GM21447 (cell line): Measurements from ENCODE around the gene TNFRSF4.
"Not testable (repeated sequence)": the region's sequence is repeated elsewhere in the genome, so short reads cannot be mapped to it uniquely, and the experiment has no call there.

Source experiments
- ATAC-seq: cut with Tn5 transposase; IDR thresholded peaks from one replicate; pipeline ENCODE4 v1.9.1; 2021; ENCODE audit not compliant: unreplicated experiment

The TNFRSF4 gene

DNA sequence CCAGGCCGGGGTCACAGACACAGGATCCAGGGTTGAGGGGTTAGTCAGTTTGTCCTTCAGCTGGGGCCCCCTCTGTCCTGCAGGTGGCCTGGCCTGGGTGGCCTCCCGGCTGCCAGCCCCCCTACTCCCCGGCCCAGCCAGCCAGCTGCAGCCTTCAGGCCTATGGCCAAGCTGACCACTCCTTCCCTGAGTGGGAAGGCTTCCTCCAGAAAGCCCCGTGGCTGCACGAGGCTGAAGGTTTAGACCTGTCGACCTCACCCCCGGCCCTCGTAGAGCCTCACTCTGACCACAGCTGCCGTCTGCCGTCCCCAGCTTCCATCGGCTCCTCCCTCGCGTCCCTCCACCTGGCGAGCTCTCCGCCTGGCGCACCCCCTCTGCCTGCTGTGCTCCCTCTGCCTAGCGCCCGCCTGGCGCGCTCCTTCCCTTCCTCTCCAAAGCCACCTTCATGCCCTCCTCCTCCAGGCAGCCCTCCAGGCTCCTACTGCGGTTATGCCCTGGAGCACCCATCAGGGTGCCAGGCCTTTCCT lies 30.7 kb downstream of the TNFRSF4 start:
- ATAC-seq, result no peak

DNA sequence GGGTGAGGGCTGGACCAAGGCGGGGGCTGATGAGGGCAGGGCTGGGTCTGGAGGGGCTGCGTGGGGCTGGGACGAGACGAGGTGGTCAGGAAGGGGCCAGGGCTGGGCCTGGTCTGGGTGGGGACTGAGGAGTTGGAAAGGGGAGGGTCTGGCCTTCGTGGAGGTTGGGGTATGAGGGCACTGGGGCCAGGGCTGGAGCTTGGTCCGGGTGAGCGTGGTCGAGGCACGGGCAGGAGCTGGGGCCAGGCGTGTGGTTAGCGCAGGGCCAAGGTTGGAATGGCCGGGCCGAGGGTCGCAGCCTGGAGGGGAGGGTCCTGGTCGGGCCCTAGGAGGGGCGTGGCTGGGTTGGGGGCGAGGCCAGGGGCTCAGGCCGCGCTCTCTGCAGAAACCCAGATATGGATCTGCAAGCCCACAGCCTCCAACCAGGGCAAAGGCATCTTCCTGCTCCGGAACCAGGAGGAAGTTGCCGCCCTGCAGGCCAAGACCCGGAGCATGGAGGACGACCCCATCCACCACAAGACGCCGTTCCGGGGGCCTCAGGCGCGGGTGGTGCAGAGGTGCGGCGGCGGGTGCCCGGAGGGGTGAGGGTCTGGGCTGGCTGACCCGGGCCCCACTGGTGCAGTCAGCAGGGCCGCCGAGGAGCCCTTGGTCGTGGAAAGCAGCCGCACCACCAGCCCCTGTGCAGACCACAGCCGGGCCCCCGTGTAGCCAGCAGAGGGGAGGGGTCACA lies 31.3 kb downstream of the TNFRSF4 start:
- ATAC-seq, result no peak

DNA sequence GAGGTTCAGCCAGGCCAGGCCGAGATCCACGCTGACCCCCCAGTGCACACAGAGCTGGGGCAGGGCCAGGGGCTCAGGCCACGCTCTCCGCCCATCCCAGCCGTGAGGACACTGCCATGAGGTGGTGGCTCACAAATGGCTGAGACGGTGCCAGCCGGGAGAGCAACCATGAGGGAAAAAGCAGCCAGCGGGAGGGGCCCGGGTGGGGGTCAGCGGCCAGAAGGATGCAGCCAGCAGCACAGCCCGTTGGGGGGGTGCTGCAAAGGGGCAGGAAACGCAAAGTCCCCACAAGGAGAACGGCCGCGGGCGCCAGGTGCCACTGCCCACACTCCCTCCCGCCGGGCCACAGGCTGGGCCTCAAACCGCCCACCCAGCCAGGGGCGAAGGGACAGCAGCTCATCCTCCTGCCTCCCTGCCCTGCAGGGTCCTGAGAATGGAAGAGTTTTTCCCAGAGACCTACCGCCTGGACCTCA lies 32.0 kb downstream of the TNFRSF4 start:
- ATAC-seq, result no peak

DNA sequence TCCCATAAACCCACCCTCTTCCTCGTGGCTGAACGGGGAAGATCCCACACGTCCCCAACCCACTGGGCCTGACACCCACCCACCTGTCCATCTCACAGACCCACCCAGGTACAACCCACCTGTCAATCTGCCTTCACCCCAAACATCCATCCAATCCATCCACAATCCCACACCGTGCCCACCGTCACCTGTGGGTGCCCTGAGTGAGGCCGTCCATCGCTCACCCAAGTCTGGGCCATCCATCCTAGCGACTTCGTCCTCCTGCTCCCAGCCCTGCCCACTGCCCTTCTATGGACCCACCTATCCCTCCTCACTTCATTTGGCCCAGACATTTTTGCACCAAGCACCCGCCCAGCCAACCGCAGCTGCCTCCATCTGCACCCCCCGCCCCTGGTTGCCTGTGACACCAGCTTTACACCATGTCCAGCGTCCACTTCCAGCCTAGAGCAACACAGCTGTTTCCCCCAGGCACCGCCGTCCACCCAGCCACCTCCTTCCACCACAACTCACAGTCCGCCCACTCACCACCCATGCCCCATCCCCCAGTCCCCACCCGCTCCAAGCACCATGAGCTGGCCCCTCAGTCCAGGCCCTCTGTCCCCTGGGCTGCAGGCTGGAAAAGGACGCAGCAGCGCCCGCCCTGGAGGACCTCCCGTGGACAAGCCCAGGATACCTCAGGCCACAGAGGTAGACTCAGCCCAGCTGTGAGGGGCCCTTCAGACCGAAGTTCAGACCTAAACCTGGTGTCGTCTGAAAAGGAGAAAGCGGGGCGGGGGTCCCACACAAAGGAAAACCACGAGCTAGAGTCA lies 32.6 kb downstream of the TNFRSF4 start:
- ATAC-seq, result no peak

DNA sequence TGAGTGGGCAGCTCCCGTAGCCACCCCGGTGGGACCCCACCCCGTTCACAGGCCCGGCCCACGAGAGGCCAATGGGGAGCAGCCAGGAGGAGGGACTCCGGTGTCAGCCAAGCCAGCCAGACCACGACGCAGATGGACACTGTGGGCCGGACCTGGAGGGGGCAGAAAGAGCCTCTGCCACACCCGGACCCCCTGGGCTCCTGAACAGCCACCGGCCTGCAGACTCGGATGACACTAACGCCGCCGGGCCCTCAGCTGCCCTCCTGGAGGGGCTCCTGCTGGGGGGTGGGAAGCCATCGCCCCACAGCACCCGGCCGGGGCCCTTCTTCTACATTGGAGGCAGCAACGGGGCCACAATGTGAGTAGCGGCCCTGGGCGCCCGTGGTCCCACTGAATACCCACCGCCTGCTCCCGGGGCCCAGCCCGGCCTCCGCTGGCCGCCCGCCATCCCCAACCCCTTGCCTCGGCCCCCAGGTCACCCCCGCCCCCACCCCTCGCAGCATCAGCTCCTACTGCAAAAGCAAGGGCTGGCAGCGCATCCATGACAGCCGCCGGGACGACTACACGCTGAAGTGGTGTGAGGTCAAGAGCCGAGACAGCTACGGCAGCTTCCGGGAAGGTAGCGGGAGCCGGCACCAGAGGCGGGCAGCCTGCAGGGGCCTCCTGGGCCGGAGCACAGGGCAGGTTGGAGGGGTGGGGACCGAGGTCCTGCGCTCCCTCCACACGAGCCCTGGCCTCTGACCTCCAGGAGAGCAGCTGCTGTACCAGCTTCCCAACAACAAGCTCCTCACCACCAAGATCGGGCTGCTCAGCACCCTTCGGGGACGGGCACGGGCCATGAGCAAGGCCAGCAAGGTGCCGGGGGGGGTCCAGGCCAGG lies 33.7 kb downstream of the TNFRSF4 start:
- ATAC-seq, result no peak

DNA sequence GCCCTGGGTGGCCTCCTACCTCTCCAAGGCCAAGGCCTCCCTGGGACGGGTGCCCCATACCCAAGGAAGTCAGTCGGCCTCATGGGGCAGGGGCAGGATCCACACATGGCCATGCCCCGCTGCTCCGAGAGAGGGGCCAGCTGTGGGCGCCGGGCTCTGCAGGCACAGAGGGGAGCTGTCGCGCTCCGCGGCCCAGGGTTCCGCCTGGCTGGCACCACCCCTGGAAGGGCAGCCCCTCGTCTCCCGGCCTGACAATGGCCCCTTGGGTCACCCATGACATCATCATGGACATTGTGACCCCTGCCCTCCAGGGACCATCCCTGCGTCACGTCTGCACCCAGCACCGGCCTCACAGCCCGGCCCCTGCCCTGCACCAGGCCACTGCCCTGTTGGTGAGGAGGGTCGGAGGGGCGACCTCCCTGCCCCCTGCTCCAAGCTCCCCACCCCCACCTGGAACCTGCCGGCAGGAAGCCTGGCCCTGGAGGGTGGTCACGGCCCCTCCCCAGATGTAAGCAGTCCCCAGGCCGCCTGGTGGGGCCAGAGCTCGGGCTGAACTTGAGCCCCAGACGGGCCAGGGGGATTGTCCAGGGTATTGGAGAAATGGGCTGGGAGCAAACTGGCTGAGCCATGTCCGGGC lies 34.5 kb downstream of the TNFRSF4 start:
- no peak for ATAC-seq

DNA sequence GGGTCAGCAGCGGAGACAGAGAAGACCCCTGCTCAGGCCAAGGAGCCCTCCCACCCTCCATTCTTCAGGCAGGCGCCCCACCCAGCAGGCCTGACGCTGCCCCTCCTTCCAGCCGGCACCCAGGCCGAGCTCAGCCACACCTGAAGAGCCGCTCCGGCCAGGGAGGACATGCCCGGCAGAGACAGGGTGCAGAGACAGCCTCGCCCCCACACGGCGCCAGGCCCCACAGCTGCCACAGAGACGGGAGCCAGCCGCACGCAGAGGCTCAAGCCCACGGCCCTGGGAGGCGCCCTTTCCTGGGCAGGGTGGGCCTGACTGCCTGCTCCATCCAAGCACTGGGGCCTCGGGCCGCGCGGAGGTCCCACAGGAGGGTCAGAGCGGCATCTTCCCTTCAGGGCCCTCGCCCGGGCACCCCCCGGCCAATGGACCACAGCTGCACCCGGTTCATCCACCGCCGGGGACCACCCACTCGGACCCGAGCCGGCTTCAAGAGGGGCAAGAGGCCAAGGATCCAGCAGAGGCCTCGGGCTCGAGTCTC lies 35.1 kb downstream of the TNFRSF4 start:
- no peak for ATAC-seq

DNA sequence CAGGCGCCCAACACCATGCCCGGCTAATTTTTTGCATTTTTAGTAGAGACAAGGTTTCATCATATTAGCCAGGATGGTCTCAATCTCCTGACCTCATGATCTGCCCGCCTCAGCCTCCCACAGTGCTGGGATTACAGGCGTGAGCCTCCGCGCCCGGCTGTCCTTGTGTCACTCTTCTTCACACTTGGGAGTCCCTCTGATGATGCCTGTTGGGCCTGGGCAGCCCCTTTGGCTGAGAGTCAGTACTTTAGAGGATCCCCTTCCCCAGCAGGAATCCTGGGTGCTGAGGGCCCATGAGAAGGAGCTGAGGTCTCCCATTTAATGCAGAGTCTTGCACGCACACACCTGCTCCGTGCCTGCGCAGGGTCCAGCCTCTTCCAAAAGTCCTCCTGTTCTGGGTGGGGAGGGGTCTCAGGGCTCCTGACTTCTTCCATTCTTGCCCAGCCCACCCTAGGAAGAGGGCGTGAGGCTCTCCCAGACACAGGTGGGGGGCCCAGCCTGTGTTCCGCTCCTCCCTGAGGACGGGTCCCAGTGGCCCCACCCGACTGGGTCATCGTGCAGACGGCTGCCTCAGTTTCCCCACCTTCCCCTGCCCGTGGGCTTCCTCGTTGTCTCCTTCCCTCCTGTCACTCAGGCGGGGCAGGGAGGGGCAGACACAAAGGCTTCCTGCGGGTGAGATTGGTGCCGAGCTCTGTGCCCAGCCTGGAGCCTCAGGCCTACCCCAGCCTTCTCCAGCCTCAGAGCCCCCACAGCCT lies 36.3 kb downstream of the TNFRSF4 start:
- ATAC-seq, result no peak

DNA sequence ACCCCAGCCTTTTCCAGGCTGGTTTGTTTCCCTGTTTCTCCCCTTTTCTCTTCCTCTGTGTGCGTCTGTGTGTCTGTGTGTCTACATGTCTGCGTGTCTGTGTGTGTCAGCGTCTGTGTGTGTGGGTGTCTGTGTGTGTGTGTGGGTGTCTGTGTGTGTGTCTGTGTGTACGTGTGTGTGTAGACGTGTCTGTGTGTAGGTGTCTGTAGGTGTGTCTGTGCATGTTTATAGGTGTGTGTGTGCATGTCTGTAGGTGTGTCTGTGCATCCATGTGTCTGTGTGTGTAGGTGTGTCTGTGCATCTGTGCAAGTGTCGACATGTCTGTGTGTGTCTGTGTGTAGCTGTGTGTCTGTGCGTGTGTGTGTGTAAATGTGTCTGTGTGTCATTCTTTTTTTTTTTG lies 37.0 kb downstream of the TNFRSF4 start:
- no peak for ATAC-seq

DNA sequence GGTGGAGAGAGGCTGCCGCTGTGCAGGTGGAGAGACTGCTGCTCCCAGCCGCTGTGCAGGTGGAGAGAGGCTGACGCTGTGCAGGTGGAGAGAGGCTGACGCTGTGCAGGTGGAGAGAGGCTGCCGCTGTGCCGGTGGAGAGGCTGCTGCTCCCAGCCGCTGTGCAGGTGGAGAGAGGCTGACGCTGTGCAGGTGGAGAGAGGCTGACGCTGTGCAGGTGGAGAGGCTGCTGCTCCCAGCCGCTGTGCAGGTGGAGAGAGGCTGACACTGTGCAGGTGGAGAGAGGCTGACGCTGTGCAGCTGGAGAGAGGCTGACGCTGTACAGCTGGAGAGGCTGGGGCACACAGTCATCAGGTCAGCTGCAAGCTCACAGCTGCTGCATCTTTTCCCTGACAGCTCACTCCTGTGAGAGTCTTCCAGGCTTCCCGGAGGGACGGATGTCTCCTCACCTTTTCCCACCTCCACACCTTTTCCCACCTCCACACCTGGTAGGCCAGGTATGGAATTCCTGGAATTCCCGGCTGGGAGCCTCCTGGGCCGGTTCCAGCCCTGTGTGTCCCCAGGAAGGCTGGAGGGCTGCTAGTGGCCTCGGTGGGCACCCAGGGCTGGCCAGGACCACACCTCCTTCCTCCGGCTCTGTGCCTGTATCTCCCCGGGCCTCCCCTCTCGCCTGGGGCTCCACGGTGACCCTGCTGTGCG lies 37.7 kb downstream of the TNFRSF4 start:
- ATAC-seq, result not testable (repeated sequence)

DNA sequence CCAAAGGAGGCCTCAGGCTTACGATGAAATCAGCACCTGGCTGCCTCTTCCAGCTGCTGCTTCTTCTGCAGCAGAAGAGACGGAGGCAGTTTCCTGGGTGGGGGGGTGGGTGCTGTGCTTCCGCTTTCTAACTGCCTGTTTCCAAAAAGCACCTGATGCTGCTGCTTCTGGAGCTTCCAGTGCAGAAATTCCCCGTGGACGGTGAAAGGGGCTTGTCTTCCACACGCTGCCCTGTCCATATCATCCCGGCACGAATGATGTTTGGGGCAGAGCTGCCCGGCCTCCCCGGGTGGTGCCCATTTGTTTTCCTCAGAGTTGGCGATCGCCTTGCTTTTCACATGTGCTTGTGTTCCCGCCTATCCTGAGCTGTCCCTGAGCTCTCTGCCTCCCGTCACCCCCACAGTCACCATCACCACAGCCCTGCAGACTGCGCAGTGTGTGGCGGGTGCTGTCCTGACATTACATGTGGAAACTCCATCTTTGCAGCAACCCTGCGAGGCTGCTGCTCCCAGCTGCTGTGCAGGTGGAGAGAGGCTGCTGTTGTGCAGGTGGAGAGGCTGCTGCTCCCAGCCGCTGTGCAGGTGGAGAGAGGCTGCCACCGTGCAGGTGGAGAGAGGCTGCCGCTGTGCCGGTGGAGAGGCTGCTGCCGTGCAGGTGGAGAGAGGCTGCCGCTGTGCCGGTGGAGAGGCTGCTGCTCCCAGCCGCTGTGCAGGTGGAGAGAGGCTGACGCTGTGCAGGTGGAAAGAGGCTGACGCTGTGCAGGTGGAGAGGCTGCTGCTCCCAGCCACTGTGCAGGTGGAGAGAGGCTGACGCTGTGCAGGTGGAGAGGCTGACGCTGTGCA lies 38.5 kb downstream of the TNFRSF4 start:
- no peak for ATAC-seq

DNA sequence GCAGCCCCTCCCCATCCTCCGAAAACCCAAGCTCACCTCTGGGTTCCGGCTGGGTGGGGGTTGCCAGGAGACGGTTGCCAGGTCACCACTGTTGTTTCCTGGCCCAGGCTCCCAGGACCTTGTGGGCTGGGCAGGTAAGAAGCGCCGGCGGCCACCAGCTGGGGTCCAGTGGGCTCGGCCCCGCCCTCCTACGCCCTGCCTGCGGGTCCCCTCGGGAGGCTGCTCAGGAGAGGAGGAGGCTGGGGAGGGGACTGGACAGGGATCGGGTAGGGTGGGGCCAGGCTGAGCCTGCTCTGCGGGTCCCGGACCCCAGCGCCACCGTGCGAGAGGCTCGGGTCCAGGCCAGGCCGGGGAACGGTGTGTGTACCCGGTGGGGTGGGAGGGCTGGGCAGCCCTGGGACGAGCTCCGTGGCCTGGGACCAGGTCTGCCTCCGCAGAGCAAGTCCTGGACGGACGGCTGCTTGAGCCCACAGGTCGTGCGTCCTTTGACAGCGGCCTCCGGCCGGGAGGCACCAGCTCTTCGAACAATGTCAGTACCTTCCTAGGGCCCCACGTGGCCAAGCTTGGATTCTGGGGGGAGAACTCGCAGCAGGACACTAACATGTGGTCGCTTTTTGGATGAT lies 40.0 kb downstream of the TNFRSF4 start, which contains the start of gene TTLL10:
TSS of gene TTLL10 (plus strand) at position 88 of the 623 bp plus-strand sequence. CDS start 5,336 bp downstream, outside the sequence.
- ATAC-seq, result no peak

DNA sequence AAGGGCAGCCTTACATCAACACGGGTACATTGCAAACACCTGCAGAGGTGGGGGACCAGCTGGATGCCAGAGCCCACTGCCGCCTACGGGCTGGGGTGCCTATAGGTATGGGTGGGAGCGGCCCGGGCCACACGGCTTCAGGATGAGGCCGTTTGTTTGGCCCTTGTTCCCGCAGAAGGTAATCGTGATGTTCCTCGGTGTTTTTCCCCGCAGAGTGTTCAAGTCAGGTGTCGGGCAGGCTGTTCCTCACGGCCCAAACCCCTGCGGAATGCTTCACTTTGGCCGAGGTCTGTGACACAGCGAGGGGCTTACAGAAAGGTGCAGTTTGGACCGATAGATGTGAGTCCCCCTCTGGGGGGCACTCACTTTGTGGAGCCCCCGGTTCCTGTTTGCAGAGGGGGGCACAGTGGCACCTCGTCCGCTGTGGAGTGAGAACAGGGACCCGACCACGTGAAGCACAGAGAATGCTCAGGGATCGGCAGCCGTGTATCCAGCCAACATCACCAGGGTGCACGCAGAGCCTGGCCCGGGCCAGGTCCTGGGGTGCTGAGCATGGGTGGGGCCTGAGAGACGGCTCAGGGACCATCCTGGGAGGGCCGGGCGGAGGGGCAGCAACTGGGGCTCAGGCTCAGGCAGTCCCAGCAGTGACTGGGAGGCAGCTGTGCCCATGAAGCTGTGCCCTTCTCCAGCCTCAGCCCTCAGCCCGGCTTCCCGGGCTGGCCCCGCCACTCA lies 40.7 kb downstream of the TNFRSF4 start:
- no peak for ATAC-seq

DNA sequence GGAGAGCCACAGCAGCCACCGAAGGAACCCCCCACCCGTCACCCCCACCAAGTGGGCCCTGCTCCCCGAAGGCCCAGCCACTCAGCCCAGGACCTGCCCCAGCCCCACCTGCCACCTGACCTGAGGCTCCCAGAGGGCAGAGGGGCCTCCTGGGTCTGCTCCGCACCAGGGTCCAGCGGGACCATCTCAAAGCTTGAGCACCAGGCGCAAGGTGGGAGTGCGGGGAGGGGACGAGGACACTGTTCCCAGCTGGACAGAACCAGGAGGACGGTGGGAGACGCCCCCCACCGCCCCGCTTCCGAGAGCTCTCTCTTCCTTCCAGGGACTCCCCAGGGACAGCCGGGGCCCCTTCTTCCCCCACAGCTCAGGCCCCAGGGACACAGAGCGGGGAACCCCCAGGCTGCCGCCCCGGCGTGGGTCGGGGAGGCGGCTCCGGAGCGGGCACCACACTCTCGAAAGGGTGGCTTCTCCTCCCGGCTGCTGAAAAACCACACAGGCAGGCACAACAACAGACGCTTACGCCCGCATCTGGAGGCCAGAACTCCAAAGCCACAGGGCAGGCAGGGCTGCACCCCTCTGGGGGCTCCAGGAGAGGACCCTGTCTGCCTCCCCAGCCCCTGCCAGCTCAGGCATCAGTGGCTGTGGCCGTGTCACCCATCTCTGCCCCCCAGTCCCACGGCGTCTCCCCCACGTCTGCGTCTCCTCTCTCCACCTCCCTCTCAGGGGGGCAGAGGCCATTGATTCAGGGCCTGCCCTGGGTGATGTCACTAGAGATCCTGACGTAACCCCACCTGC lies 42.2 kb downstream of the TNFRSF4 start:
- ATAC-seq, result no peak

DNA sequence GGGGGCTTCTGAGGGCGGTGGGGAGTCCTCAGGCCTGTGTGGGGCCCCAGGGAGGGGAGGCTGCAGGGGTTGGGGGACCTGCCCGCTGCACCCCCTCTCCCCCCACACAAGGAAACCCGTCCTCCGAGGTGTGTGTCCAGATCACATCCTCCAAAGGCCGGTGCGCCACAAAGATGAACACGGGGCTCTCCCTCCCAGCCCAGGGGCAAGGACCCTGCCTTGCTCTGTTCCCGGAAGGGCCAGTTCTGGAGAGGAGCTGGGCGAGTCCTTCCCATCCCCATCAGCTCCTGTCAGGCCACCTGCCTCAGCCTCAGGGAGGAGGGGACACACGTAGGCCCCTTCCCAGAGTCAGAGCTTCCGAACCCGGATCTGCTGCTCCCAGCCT lies 42.8 kb downstream of the TNFRSF4 start:
- no peak for ATAC-seq
